IPS-18c (cell line): ENCODE data around the gene ARL14EP.

ENCODE experiments used
- H3K4me3 ChIP-seq: 2 replicates; pipeline ENCODE4 v1.7.0; 2013; ENCODE audit warnings: low read depth, mild to moderate bottlenecking, low read length, moderate library complexity; ENCODE audit not compliant: insufficient read depth
- H3K9me3 ChIP-seq: one replicate; pipeline ENCODE4 v1.6.1; 2013; ENCODE audit warnings: mild to moderate bottlenecking, low read length, moderate library complexity; ENCODE audit not compliant: control insufficient read depth, insufficient read depth

Gene ARL14EP

DNA sequence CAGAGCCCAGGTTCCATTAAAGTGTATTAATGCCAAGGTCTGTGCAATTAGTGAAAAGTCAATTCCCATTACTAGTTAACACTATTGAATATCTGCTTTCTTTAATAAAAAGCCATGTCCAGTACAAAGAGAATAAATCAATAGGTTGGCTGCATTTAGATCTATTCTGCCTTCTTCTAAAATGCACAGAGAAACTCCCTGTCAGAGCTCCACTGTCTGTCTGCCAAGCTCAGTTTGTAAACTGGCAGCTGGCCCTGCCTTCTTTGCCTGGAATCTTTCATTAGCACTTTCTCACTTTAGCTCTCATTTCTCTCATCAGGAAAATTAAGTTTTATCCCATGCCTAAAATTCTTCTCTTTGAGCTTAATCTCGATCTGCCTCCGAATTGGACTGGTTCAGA is 35.6 kb downstream of the ARL14EP start:
- H3K9me3 ChIP-seq = no peaks in the 10 kb centered on the region
- no peak overlapping the region for H3K4me3 ChIP-seq

GRCh38 chr11:30360741-30361140 is 37.8 kb downstream of the ARL14EP start:
- Histone ChIP-seq H3K9me3 (no peaks in the 10 kb centered on the region), H3K4me3 (no peak overlapping the region)

GRCh38 chr11:30364139-30364836 is 41.4 kb downstream of the ARL14EP start:
- no peak overlapping the region for H3K4me3 ChIP-seq
- H3K9me3 ChIP-seq = no peaks in the 10 kb centered on the region

DNA sequence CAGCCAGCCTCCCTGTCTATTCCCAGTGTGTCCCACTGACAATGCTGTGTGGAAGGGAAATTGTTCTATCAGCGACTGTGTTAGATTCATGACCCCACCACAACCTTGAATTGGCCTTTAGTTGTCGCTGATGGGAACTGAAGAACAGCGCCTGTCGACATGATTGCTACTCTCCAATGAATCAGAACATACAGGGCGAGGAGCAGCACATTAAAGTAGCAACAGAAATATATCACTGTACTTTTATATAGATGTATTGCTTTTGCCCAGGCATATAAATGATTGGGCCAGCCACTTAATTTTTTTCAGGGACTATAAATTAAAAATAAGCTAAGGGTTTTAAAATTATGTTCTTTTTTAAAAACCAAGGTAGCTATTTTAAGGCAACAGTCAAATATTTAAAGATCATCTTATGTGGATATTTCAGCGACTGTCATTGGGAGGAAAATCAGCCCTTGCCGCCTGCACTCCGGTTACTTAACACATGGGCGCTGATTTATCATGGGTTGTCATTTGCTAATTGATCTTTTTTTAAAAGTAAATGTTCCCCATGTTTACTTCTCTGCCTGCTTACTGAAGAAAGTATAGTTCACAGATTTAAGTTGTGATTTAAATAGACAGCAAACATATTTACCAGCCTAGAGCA is 42.1 kb downstream of the ARL14EP start:
- H3K4me3 ChIP-seq = no peak overlapping the region
- H3K9me3 ChIP-seq = no peaks in the 10 kb centered on the region

GRCh38 chr11:30365793-30366517 is 43.1 kb downstream of the ARL14EP start:
- Histone ChIP-seq H3K9me3 (no peaks in the 10 kb centered on the region), H3K4me3 (no peak overlapping the region)

DNA sequence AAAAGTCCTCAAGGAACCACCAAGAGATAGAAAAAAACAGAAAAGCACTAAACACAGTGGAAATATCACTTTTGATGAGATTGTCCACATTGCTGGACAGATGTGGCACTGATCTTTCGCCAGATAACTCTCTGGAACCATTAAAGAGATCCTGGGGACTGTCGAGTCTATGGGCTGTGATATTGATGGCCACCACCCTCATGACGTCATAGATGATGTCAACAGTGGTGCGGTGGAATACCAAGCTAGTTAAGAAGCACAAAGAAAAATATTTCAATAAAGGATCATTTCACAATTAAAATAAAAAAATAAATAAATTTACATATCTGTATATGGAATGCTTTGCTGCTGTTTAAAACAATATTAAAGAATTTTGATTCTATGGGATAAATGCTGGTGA is 45.5 kb downstream of the ARL14EP start:
- H3K4me3 ChIP-seq = no peak overlapping the region
- no peaks in the 10 kb centered on the region for H3K9me3 ChIP-seq

- no peaks in the 10 kb centered on the region for H3K9me3 ChIP-seq
- H3K4me3 ChIP-seq = no peak overlapping the region
Measured at GRCh38 chr11:30370164-30370563, 47.3 kb downstream of the ARL14EP start.

GRCh38 chr11:30377347-30377746 is 54.4 kb downstream of the ARL14EP start:
- Histone ChIP-seq H3K9me3 (no peaks in the 10 kb centered on the region), H3K4me3 (no peak overlapping the region)

GRCh38 chr11:30380846-30381245 is 57.9 kb downstream of the ARL14EP start:
- Histone ChIP-seq H3K4me3 (no peak overlapping the region), H3K9me3 (no peaks in the 10 kb centered on the region)

GRCh38 chr11:30381879-30382278 is 59.0 kb downstream of the ARL14EP start:
- no peaks in the 10 kb centered on the region for H3K9me3 ChIP-seq
- H3K4me3 ChIP-seq = no peak overlapping the region
